Activated T-cell treated with anti-CD3 and anti-CD28 coated beads, Interleukin-2, amount 50 U/mL, for 4 hours (primary cell): ENCODE results near the gene WTIP. TPM values are rescaled to one million over a fixed set of nuclear protein-coding genes. Genes with fewer than 3 reads are reported as not detected.
A peak's percentile ranks its signal among the peaks of the same experiment; 100 is the strongest.
"Not testable (repeated sequence)": the region's sequence is repeated elsewhere in the genome, so short reads cannot be mapped to it uniquely, and the experiment has no call there.

Experiments used
- ATAC-seq, 2 donors: fragments of 200-7000 bp; cut with Tn5 transposase; one replicate each; pipeline ENCODE4 v1.10.0; 2021
- DNase-seq: peaks from one replicate; pipeline ENCODE4 v3.0.0-alpha.2; 2020
- H3K27me3 Mint-ChIP-seq: one replicate; pipeline ENCODE4 v1.8.0; 2021; ENCODE audit warnings: low read depth, mixed read lengths
- H3K36me3 Mint-ChIP-seq: one replicate; pipeline ENCODE4 v1.8.0; 2022; ENCODE audit warnings: mixed read lengths; ENCODE audit not compliant: insufficient read depth
- H3K4me1 Mint-ChIP-seq: one replicate; pipeline ENCODE4 v1.8.0; 2021; ENCODE audit warnings: low read depth, mixed read lengths
- H3K4me3 Mint-ChIP-seq: one replicate; pipeline ENCODE4 v1.8.0; 2021; ENCODE audit warnings: mild to moderate bottlenecking, moderate library complexity, mixed read lengths
- H3K9me3 Mint-ChIP-seq: one replicate; pipeline ENCODE4 v1.8.0; 2021; ENCODE audit warnings: mixed read lengths
- total RNA-seq, 3 donors: library from RNA; stranded (reverse); gene quantifications; one replicate each; pipeline ENCODE4 v1.2.1, GENCODE V29; 2021

WTIP gene
- total RNA-seq, 3 donors from 2014 or later: 0.38 to 0.98 (median 0.63) TPM

DNA sequence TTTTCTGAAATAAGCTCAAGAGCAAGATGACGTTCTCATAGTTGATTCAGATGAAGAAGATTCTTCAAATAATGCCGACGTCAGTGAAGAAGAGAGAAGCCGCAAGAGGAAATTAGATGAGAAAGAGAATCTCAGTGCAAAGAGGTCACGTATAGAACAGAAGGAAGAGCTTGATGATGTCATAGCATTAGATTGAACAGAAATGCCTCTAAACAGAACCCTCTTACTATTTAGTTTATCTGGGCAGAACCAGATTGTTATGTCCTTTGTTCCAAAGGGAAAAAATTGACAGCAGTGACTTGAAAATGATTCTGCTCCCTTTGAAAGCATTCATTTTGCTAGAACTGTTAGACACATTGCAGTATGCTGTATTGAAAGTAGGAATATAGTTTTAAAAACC, 12.5 kb upstream of the WTIP start:
- not testable (repeated sequence) for H3K4me3 Mint-ChIP-seq, H3K4me1 Mint-ChIP-seq, H3K27me3 Mint-ChIP-seq, DNase-seq, ATAC-seq, H3K9me3 Mint-ChIP-seq
- H3K36me3 Mint-ChIP-seq: peaks cover 47% of the 10 kb centered on the region

DNA sequence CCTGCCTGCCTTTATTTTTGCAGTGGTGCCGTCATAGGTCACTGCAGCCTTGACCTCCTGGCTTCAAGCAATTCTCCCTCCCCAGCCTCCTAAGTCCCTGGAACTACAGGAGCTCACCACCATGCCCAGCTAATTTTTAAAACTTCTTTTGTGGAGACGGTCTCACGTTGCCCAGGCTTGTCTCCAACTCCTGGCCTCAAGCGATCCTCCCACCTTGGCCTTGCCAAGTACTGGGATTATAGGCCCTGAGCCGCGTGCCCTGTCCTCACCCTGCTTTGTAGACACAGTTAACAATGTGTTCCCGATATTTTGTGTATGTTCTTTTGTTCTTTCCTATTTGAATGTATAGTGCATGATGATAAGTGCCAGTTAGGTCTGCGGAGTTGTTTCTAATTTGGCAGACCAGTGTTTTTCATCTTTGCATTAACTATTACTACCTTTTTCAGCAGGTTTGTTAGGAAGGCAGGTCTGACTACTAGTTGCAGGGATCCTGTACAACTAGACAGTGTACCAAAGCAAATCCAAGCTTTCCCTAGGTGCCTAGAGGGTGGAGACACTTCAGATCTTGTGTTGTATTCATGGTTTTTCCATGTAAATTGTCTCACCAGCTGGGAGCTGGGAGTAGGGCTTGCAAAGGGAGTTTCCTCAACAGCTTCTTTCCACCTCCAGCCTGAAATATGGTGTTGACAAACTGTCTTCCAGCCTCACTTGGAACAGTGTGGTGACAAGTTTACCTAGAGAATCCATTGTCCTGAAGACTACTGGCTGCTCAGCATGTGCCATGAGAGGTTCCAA, 9.5 kb upstream of the WTIP start:
- Mint-ChIP-seq H3K36me3 (peaks cover 38% of the 10 kb centered on the region), H3K4me3 (no peak overlapping the region), H3K27me3 (no peaks in the 10 kb centered on the region), H3K9me3 (no peaks in the 10 kb centered on the region), H3K4me1 (peaks cover 6% of the 10 kb centered on the region)
- ATAC-seq: no peak
- no peak for DNase-seq

DNA sequence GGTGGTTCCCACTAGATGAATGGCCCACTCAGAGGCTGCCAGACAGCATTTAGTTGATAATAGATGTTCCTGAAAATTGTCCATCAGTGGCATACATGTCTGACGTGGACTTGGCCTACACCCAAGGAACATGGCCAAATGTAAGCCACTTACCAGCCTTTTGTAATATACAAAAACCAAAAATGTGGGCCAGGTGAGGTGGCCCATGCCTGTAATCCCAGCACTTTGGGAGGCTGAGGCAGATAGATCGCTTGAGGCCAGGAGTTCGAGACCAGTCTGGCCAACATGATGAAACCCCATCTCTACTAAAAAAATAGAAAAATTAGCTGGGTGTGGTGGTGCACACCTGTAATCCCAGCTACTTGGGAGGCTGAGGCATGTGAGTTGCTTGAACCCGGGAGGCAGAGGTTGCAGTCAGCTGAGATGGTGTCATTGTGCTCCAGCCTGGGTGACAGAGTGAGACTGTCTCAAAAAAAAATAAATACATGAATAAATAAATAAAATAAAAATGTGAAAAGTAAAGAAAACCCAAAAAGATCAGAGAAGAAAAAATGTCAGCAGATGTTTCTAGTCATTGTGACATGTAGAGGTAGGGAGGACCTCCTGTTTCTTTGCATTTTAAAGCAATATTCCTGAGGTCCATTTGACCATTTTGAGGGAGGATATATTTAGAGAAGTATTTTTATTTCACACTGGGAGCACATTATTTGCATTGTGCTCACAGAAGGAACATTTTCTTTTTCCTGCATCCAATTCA, 7.1 kb upstream of the WTIP start:
- Mint-ChIP-seq H3K36me3 (peaks cover 26% of the 10 kb centered on the region), H3K4me1 (peaks cover 6% of the 10 kb centered on the region), H3K27me3 (peaks cover 9% of the 10 kb centered on the region), H3K4me3 (no peak overlapping the region), H3K9me3 (no peaks in the 10 kb centered on the region)
- no peak for ATAC-seq
- DNase-seq: no peak

DNA sequence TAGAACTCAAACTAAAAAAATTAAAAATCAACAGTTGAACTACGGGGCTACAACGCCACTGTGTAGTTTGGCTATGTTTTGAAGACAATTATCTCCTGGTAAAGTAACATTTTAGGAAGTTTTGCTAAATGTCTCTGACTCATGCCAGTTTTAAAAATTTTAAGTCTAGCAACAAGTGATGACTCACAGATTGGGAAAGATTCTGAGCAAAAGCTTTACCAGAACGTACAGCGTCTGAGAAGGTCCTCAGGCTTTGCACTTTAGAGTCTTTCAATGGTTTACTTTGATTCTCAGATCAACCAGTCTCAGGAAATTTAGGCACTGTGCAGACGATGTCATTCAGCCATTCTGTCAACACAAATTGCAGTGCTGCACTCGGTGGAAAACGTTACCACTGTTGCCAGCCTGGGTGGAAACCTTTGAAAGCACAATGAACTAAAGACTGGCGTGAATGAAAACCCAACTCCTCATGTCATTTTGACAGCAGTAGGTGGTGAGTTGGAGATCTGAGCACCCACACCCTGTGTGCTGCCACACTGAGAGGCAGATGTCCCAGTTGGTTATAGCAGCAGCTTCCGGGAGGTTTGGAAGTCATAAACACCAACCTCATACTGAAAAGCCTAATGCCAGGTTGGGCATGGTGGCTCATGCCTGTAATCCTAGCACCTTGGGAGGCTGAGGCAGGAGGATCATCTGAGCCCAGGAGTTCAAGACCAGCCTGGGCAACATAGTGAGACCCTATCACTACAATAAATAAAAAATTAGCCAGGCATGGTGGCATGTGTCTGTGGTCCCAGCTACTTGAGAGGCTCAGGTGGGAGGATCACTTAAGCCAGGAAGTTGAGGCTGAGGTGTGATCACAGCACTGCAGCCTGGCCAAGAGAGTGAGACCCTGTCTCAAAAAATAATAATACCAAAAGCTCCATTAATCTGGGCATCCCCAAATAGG, 6.3 kb upstream of the WTIP start:
- no peak overlapping the region for H3K4me3 Mint-ChIP-seq
- H3K9me3 Mint-ChIP-seq: no peaks in the 10 kb centered on the region
- ATAC-seq (peak; percentile 78 to 90), DNase-seq (no peak)
- H3K36me3 Mint-ChIP-seq: peaks cover 21% of the 10 kb centered on the region
- peaks cover 6% of the 10 kb centered on the region for H3K4me1 Mint-ChIP-seq
- H3K27me3 Mint-ChIP-seq: peaks cover 13% of the 10 kb centered on the region

DNA sequence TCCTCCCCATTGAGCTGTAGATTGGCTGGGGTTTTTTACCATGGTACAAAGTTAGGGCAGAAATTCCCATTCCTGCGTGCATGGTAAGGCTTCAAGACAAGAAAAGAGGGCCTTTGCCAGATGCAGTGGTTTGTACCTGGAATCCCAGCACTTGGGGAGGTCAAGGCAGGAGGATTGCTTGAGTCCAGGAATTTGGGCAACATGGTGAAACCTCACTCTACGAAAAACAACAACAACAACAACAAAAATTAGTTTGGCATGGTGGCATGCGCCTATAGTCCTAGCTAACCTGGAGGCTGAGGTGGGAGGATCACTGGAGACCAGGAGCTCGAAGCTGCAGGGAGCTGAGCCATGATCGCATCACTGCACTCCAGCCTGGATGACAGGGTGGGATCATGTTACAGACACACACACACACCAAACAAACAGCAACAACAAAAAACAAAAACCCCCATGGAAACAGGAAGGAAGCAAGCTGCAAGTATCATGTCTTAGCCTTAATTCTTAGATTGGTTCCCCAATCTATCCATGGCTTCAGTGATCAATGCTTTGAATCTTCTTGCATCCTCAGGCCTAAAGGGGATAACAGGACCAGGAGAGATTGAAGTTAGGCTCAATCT, 5.5 kb upstream of the WTIP start:
- Mint-ChIP-seq H3K4me3 (no peak overlapping the region), H3K9me3 (no peaks in the 10 kb centered on the region), H3K36me3 (peaks cover 18% of the 10 kb centered on the region), H3K27me3 (peaks cover 20% of the 10 kb centered on the region), H3K4me1 (peaks cover 6% of the 10 kb centered on the region)
- ATAC-seq (no peak), DNase-seq (no peak)

DNA sequence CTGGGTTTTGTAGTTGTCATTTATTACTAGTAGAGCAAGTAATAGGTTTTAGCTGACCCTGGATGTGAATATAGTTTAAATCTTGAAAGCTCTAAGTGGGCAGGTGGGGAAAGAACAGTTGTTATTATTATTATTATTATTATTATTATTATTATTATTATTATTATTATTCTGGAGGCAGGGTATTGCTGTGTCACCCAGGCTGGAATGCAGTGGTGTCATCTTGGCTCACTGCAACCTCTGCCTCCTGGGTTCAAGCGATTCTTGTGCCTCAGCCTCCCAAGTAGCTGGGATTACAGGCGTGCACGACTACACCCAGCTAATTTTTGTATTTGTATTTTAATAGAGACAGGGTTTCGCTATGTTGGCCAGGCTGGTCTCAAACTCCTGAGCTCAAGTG, 3.1 kb upstream of the WTIP start:
- H3K4me3 Mint-ChIP-seq, H3K36me3 Mint-ChIP-seq, H3K9me3 Mint-ChIP-seq, ATAC-seq, DNase-seq: not testable (repeated sequence)
- H3K27me3 Mint-ChIP-seq: peaks cover 32% of the 10 kb centered on the region
- peaks cover 14% of the 10 kb centered on the region for H3K4me1 Mint-ChIP-seq

DNA sequence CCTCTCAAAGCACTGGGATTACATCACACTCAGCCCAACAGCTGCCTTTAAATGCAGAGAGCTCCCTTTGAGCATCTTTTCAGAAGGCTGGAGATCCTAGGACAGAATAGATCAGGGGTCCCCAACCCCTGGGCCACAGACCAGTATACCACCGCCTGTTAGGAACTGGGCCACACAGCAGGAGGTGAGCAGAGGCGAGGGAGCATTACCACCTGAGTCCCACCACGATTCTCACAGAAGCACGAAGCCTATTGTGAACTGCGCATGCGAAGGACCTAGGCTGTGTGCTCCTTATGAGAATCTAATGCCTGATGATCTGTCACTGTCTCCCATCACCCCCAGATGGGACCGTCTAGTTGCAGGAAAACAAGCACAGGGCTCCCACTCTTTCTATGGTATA, 2.2 kb upstream of the WTIP start:
- Mint-ChIP-seq H3K4me1 (peaks cover 14% of the 10 kb centered on the region), H3K27me3 (peaks cover 40% of the 10 kb centered on the region), H3K36me3 (no peaks in the 10 kb centered on the region), H3K9me3 (no peaks in the 10 kb centered on the region), H3K4me3 (no peak overlapping the region)
- ATAC-seq (no peak), DNase-seq (no peak)

DNA sequence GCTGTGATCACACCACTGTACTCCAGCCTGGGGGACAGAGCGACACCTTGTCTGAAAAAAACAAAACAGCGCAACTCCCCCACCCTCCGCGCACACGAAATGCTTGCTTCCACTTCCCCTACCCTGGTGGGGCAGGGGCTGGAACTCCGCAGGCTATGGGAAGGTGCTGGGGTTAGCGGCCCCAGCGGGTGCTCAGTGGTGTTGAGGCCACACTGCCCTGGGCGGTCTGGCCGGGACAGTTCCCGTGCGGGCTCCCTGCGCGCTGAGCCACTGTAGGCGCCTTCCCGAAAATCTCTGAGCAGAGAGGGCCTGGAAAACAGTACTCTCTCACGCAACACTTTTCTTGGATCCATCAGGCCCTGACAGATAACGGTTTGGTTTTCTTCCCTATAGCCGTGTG, 1.1 kb upstream of the WTIP start:
- H3K27me3 Mint-ChIP-seq: peaks cover 45% of the 10 kb centered on the region
- H3K4me3 Mint-ChIP-seq: no peak overlapping the region
- DNase-seq (no peak), ATAC-seq (no peak)
- H3K36me3 Mint-ChIP-seq: no peaks in the 10 kb centered on the region
- no peaks in the 10 kb centered on the region for H3K9me3 Mint-ChIP-seq
- H3K4me1 Mint-ChIP-seq: peaks cover 8% of the 10 kb centered on the region

DNA sequence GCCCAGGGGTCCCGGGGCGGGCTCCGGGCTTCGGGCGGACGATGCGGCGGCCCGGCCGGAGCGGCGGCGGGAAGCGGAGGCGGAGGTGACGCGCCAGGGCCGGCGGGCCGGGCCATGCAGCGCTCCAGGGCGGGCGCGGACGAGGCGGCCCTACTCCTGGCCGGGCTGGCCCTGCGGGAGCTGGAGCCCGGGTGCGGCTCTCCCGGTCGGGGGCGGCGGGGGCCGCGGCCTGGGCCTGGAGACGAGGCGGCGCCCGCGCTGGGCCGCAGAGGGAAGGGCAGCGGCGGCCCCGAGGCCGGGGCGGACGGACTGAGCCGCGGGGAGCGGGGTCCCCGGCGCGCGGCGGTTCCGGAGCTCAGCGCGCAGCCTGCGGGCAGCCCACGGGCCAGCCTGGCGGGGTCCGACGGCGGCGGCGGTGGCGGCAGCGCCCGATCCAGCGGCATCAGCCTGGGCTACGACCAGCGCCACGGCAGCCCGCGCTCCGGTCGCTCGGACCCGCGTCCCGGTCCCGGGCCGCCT, 362 bp downstream of the WTIP start:
- no peaks in the 10 kb centered on the region for H3K36me3 Mint-ChIP-seq
- peaks cover 55% of the 10 kb centered on the region for H3K27me3 Mint-ChIP-seq
- ATAC-seq: peak in 1 of 2 donors; percentile 25
- peaks cover 8% of the 10 kb centered on the region for H3K4me1 Mint-ChIP-seq
- no peaks in the 10 kb centered on the region for H3K9me3 Mint-ChIP-seq
- H3K4me3 Mint-ChIP-seq: no peak overlapping the region
- no peak for DNase-seq

DNA sequence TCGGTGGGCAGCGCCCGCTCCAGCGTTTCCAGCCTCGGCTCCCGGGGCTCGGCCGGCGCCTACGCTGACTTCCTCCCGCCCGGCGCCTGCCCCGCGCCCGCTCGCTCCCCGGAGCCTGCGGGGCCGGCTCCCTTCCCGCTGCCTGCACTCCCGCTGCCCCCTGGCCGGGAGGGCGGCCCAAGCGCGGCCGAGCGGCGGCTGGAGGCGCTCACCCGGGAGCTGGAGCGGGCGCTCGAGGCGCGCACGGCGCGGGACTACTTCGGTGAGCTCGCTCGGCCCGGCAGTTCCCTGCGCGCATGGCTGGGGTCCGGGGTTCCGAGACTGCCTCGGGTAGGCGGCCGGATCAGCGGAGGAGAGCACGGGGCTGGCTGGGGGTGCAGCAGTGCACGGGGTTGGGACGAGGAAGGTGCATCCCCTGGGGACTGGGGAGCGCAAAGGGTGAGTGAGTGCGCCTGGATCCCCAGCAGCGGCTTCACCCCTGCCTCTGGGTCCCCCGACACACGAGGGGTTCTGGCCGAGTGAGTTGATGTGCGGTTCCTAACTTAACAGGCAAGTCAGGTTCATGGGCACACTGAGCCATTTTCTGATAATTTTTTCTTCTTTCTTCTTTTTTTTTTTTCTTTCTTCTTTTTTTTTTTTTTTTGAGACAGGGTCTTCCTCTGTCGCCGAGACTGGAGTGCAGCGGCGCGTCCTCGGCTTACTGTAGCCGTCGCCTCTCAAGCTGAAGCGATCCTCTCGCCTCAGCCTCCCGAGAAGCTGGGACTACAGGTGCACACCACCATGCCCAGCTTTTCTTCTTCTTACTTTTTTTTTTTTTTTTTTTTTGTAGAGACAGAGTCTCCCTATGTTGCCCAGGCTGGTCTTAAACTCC, 1.1 kb downstream of the WTIP start:
- no peaks in the 10 kb centered on the region for H3K36me3 Mint-ChIP-seq
- peaks cover 62% of the 10 kb centered on the region for H3K27me3 Mint-ChIP-seq
- peaks cover 8% of the 10 kb centered on the region for H3K4me1 Mint-ChIP-seq
- DNase-seq: no peak
- H3K4me3 Mint-ChIP-seq: peak overlapping the region; percentile 56
- peak; percentile 16 to 39 for ATAC-seq
- H3K9me3 Mint-ChIP-seq: no peaks in the 10 kb centered on the region

DNA sequence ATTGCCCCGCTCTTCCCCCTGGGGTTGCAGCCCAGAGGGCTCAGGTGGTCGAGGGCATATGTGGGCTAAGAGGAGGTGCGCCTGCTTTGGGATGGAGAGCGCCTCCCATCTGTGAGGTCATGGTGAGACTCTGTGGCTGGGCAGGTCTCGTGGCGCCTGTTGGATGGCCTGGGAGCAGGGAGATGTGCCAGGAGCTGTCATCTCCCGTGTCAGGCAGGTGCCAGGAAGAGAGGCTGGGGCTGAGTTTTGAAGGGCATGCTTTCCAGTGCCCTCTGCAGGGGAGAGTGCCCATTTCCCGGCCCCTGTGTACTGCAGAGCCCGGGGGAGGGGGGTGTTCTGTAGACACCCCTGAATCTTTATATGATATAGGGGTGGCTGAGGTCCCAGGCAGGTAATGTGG, 2.8 kb downstream of the WTIP start:
- DNase-seq (no peak), ATAC-seq (no peak)
- Mint-ChIP-seq H3K36me3 (no peaks in the 10 kb centered on the region), H3K27me3 (peaks cover 56% of the 10 kb centered on the region), H3K4me1 (peaks cover 8% of the 10 kb centered on the region), H3K4me3 (no peak overlapping the region), H3K9me3 (no peaks in the 10 kb centered on the region)

DNA sequence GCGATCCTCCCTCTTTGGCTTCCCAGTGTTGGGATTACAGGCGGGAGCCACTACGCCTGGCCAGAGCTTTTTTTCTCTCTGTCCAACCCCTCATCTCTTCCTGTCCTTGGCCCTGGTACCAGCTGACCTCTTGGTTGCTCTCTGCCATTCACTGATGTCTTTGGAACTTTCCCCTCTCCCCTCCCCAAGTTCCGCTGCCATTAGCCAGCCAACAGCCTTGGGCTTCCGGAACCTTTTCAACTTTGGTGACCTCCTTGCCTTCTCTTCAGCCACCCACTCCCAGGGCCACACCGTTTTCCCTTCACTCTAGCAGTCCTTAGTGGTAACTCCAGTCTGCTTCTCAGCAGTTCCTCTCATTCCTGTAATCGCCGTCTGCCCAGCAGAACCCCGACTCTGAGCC, 4.3 kb downstream of the WTIP start:
- H3K4me1 Mint-ChIP-seq: peaks cover 8% of the 10 kb centered on the region
- DNase-seq: no peak
- no peak overlapping the region for H3K4me3 Mint-ChIP-seq

DNA sequence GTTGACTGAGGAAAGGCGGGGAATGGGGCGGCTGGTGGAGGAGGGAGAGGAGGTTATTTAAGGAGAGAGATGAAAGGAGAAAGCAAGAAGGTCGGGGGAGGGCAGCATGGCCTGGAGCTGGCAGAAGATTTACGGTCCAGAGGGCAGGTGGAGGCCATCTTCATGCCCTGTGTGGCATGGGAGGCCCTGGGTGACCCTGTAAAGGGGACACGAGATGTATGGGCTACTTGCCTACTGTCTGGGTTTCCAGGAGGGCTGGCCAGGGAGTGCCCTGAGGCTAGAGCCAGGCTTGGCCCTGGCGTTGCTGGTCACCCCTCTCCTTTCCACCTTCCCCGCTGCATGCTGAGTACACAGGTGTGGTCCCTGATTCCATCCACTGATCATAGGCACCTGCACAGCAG, 6.1 kb downstream of the WTIP start:
- Mint-ChIP-seq H3K27me3 (peaks cover 40% of the 10 kb centered on the region), H3K36me3 (no peaks in the 10 kb centered on the region), H3K4me1 (peaks cover 7% of the 10 kb centered on the region), H3K9me3 (no peaks in the 10 kb centered on the region), H3K4me3 (no peak overlapping the region)
- ATAC-seq (no peak), DNase-seq (no peak)

More for the DNA sequence above, 4.3 kb downstream of the WTIP start:
- H3K9me3 Mint-ChIP-seq: no peaks in the 10 kb centered on the region
- no peak for ATAC-seq
- H3K36me3 Mint-ChIP-seq: no peaks in the 10 kb centered on the region
- H3K27me3 Mint-ChIP-seq: peaks cover 46% of the 10 kb centered on the region
